ENCODE measurements around the gene MTMR2. TPM values are rescaled to one million over a fixed set of nuclear protein-coding genes. Genes with fewer than 3 reads are reported as not detected.

MTMR2 gene
- total and polyA plus RNA-seq, 5 experiments from 2014 or later = 10.2 to 14.6 (median 11.8) TPM

DNA sequence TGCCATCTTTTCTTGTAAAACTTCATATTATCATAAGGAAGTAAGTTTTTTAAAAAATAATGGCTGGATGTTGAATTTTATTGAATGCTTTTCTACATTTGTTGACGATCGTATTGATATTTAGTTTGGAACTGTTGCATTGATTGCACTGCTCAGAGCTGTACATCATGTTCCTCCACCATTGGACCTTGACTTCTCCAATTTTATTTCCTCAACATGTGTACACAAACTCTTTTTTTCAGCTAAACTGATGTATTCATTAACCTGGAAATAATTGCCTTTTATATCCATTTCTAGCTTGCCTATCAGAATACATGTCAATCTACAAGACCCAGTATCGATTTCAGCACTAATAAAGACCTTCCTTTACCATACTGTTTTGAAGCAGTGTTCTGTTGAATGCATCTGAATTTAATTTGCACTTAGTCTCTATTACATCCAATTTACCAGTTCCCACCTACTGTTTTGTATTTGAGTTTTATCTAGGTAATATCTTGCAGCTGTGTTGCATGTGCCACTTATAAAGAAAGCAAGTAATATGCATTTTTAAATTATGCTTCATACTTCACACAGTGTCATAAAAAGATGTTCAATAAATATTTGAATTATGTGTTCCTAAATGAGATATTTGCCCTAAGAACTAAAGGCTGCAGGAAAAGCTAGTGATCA is 128.1 kb downstream of the MTMR2 start:
- peak overlapping the region in 1 of 10 donors; percentile 5 for H3K27ac Mint-ChIP-seq
- no peak for ATAC-seq

DNA sequence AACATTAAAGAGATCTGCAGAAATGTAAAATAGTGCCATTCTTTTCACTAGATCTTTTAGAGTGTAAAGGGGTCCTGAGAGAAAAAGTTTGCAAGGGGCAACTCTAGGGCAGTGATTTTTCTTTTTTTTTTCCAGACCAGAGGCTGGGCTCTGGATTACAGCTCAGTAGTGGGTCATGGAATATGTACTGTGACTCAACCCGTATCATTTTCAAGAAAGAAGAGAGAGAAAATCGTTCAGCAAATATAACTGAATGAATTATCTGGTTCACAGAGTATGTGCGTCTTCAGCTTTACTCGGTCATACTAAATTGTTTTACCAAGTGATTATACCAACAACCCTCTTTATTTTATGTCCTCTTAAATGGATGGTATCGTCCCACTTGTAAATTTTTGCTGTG is 129.8 kb downstream of the MTMR2 start:
- Mint-ChIP-seq H3K27ac (peak overlapping the region in 2 of 10 donors; percentile 1 to 5), H3K27me3 (peaks cover 0 to 4% (median 0%) of the 10 kb centered on the region in 5 donors), H3K36me3 (peaks cover 0 to 11% (median under 1%) of the 10 kb centered on the region in 3 donors), H3K4me3 (peak overlapping the region in 4 of 10 donors; percentile 6 to 42 (median 28)), H3K9me3 (no peaks in the 10 kb centered on the region), H3K4me1 (peaks cover 20 to 57% (median 50%) of the 10 kb centered on the region in 4 donors)
- POLR2A ChIA-PET = no interaction called here
- ATAC-seq (no peak), DNase-seq (no peak)

More for the DNA sequence above, 128.1 kb downstream of the MTMR2 start:
- POLR2A ChIA-PET = no interaction called here
- H3K4me1 Mint-ChIP-seq = peaks cover 20 to 59% (median 51%) of the 10 kb centered on the region in 4 donors
- no peak overlapping the region for H3K4me3 Mint-ChIP-seq
- no peak for DNase-seq
- H3K36me3 Mint-ChIP-seq = peaks cover 7 to 27% (median 14%) of the 10 kb centered on the region in 3 donors
- H3K27me3 Mint-ChIP-seq = no peaks in the 10 kb centered on the region
- no peaks in the 10 kb centered on the region for H3K9me3 Mint-ChIP-seq

- Mint-ChIP-seq H3K4me1 (peaks cover 23 to 59% (median 55%) of the 10 kb centered on the region in 4 donors), H3K27me3 (peaks cover 0 to 4% (median 0%) of the 10 kb centered on the region in 5 donors), H3K4me3 (peak overlapping the region in 4 of 10 donors; percentile 3 to 57 (median 28)), H3K9me3 (no peaks in the 10 kb centered on the region), H3K27ac (peak overlapping the region in 1 of 10 donors; percentile 68), H3K36me3 (peaks cover 0 to 11% (median 0%) of the 10 kb centered on the region in 3 donors)
- DNase-seq (no peak), ATAC-seq (no peak)
- POLR2A ChIA-PET = no interaction called here
Observed at GRCh38 chr11:95793116-95793515, 130.8 kb downstream of the MTMR2 start.

DNA sequence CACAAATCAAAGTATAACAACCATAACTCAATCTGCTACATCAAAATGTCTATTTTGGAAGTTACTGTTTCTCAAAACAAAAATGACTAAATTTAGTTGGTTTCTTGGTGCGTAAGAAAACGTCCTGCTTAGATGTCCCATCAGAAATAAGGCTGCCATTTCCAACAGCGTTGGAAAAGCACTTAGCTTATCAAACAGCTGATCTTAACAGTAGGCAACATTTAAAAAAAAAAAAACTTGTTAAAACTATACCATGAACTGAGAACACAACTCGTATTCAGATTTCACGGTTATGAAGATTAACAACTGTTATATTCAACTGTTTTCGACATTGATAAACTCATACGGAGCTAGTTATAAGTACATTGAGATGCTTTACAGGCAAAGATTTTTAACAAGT is 131.2 kb downstream of the MTMR2 start:
- H3K27ac Mint-ChIP-seq = peak overlapping the region in 1 of 10 donors; percentile 68
- peaks cover 0 to 16% (median 0%) of the 10 kb centered on the region in 3 donors for H3K36me3 Mint-ChIP-seq
- POLR2A ChIA-PET = interaction anchor here (4.6 kb wide), 1 partner anchor 724 kb away, joined by 76 read pairs; the partner anchor contains the start of gene SRSF8
- peaks cover 25 to 63% (median 58%) of the 10 kb centered on the region in 4 donors for H3K4me1 Mint-ChIP-seq
- H3K27me3 Mint-ChIP-seq = peaks cover 0 to 4% (median 0%) of the 10 kb centered on the region in 5 donors
- H3K4me3 Mint-ChIP-seq = peak overlapping the region in 1 of 10 donors; percentile 3
- no peak for ATAC-seq
- H3K9me3 Mint-ChIP-seq = no peaks in the 10 kb centered on the region
- no peak for DNase-seq

DNA sequence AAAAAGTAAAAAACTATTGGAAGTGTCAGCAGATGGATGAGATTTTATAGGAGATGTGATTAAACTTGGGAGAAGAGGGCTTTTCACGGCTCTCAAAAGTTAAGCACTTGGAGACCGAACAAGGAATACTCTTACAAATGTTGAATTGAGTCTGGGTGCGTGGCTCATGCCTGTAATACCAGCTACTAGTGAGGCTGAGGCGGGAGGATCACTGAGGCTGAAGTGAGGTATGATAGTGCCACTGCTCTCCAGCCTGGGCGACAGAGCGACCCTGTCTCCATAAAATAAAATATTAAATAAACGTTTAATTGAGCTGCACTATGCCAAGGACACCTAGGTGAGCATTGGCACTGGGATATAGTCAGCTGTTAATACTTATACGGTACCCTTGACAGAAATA is 131.7 kb downstream of the MTMR2 start:
- H3K36me3 Mint-ChIP-seq = peaks cover 0 to 21% (median 0%) of the 10 kb centered on the region in 3 donors
- H3K27me3 Mint-ChIP-seq = peaks cover 0 to 4% (median 0%) of the 10 kb centered on the region in 5 donors
- peak overlapping the region; percentile 99 to 100 (median 100) for H3K4me3 Mint-ChIP-seq
- peak overlapping the region in 9 of 10 donors; percentile 76 to 100 (median 100) for H3K27ac Mint-ChIP-seq
- no peaks in the 10 kb centered on the region for H3K9me3 Mint-ChIP-seq
- DNase-seq = no peak
- no peak for ATAC-seq
- peaks cover 25 to 66% (median 59%) of the 10 kb centered on the region in 4 donors for H3K4me1 Mint-ChIP-seq
- POLR2A ChIA-PET = interaction anchor here (4.6 kb wide), 1 partner anchor 724 kb away, joined by 76 read pairs; the partner anchor contains the start of gene SRSF8

DNA sequence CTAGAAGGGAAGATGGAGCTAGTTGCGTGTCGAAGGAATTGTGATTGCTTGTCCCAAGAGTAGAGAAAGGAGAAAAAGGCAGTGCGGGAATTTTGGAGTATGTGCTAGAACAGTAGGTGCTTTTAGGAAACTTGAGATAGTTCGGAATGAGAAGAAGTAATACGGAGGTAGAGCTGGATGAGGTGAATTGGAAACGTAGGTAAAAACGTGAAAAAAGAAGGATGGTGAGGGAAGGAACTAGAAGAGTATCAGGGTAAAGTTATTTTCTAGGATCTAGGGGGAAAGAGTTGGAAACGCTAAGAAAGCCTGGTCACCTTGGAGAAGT is 132.2 kb downstream of the MTMR2 start:
- H3K9me3 Mint-ChIP-seq = no peaks in the 10 kb centered on the region
- DNase-seq = no peak
- no peak for ATAC-seq
- POLR2A ChIA-PET = interaction anchor here (3.5 to 4.6 kb wide), 2 partner anchors 560 to 723 kb away, joined by 34 to 76 read pairs; partner anchors contain the start of genes SESN3 and SRSF8
- peaks cover 0 to 25% (median 3%) of the 10 kb centered on the region in 3 donors for H3K36me3 Mint-ChIP-seq
- peaks cover 0 to 4% (median 0%) of the 10 kb centered on the region in 5 donors for H3K27me3 Mint-ChIP-seq
- peak overlapping the region; percentile 99 to 100 (median 100) for H3K4me3 Mint-ChIP-seq
- H3K4me1 Mint-ChIP-seq = peaks cover 24 to 65% (median 61%) of the 10 kb centered on the region in 4 donors
- H3K27ac Mint-ChIP-seq = peak overlapping the region; percentile 46 to 100 (median 100)

GRCh38 chr11:95790933-95791708 is 132.8 kb downstream of the MTMR2 start:
- H3K4me1 Mint-ChIP-seq = peaks cover 23 to 65% (median 61%) of the 10 kb centered on the region in 4 donors
- H3K27ac Mint-ChIP-seq = peak overlapping the region; percentile 99 to 100 (median 100)
- no peaks in the 10 kb centered on the region for H3K9me3 Mint-ChIP-seq
- ATAC-seq (no peak), DNase-seq (peak in 9 of 10 donors; percentile 27 to 78 (median 49))
- POLR2A ChIA-PET = interaction anchor here (0.9 to 4.6 kb wide), 12 partner anchors 27 to 818 kb away, joined by 3 to 76 read pairs (median 14); partner anchors contain the start of genes CCDC82, CWC15, ENDOD1 and JRKL
- H3K27me3 Mint-ChIP-seq = peaks cover 0 to 4% (median 0%) of the 10 kb centered on the region in 5 donors
- peak overlapping the region; percentile 99 to 100 (median 100) for H3K4me3 Mint-ChIP-seq
- H3K36me3 Mint-ChIP-seq = peaks cover 0 to 30% (median 3%) of the 10 kb centered on the region in 3 donors

DNA sequence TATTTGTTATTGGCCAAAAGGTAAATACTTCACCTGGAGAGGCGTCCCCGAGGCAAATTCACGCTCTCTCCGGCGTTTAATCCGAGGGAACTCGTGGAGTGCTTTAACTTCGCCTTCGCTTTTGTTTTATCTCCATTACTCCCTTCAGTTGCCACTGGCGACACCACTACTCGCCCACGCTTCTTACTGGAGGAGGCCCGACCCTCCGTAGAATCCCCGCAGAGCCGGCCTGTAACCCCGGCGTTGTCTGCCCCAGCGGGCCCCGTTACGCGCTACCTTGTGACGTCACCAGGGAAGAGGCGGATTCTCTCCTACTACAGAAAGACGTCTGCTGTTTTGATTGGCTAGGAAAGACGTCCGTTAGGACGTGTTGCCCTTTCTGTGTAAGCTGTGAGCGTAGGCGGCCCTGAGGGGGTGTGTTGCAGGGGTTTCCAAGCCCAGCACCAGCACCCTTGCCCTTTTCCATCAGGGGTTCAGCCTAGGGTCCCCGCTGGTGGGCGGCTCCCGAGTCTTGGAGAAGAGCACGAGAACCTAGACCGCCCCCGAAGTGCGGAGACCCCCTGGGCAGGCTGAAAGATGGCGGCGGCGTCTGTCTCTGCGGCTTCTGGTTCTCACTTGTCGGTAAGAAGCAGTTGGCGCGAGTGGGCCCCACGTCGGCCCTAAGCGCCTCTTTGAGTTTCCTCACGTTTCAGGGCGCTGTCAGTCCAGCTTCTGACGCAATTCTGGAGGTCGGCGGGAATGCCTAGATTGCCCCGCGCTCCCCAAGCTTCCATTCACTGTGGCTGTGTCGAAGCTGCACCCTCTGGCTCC is 133.6 kb downstream of the MTMR2 start, which contains the start of gene CEP57:
Gene CEP57, plus strand, starts transcription at position 376 of the 810 bp plus-strand sequence. Its CDS starts 201 bp downstream, at position 577.
- peaks cover 0 to 4% (median 0%) of the 10 kb centered on the region in 5 donors for H3K27me3 Mint-ChIP-seq

GRCh38 chr11:95789506-95790122 is 134.3 kb downstream of the MTMR2 start, which contains the start of gene FAM76B:
TSS of gene FAM76B (minus strand) at chr11:95789782. CDS start at chr11:95789478, 304 bp downstream.
- Mint-ChIP-seq H3K27ac (peak within 1 kb of the TSS; percentile 99 to 100 (median 100)), H3K4me3 (peak within 1 kb of the TSS; percentile 99 to 100 (median 100)), H3K36me3 (peaks cover 0 to 42% (median 10%) of the 10 kb centered on the region in 3 donors), H3K27me3 (peaks cover 0 to 4% (median 0%) of the 10 kb centered on the region in 5 donors), H3K4me1 (peaks cover 24 to 65% (median 56%) of the 10 kb centered on the region in 4 donors), H3K9me3 (no peaks in the 10 kb centered on the region)
- peak; percentile 90 to 100 (median 98) for DNase-seq
- POLR2A ChIA-PET = interaction anchor here (0.6 to 4.6 kb wide), 24 partner anchors 9 to 866 kb away, joined by 3 to 76 read pairs (median 4); partner anchors contain the start of genes CCDC82, CWC15, ENDOD1 and JRKL
- peak; percentile 70 to 71 for ATAC-seq

More for the DNA sequence above, 133.6 kb downstream of the MTMR2 start, which contains the start of gene CEP57:
- peak; percentile 60 to 61 for ATAC-seq
- Mint-ChIP-seq H3K27ac (peak within 1 kb of the TSS; percentile 99 to 100 (median 100)), H3K9me3 (no peaks in the 10 kb centered on the region), H3K36me3 (peaks cover 0 to 36% (median 8%) of the 10 kb centered on the region in 3 donors), H3K4me1 (peaks cover 24 to 66% (median 61%) of the 10 kb centered on the region in 4 donors), H3K4me3 (peak within 1 kb of the TSS; percentile 99 to 100 (median 100))
- POLR2A ChIA-PET = interaction anchor here (0.6 to 4.6 kb wide), 20 partner anchors 10 to 866 kb away, joined by 3 to 76 read pairs (median 6); partner anchors contain the start of genes CCDC82, CWC15, ENDOD1 and JRKL
- peak in 9 of 10 donors; percentile 74 to 98 (median 93) for DNase-seq

DNA sequence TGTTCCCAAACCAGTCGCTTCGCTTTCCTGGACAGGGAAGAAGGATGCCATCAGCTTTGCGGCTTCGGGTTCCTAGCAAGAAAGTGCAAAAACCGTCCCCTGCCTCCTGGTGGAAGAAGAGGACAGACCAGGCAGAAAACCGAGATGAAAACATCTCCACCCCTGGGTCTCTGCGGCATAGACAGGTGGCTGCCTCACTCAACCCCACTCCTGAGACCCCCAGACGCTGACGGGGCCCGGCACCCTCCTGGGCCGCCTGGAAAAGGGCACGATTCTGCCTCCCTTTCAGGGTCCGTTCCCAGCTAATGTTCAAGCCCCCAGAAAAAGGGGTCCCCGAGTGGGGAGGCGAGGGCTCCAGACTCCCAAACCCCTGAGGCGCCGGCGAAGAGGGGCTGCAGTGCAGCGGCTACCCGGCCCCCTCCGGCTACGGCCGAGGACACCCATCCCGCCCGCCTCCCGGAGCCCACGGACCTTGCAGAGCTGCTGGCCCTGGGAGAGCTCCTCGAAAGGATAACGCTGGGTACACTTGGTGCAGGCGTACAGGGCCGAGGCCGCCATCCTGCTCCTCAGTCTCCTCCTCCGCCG is 134.9 kb downstream of the MTMR2 start:
- POLR2A ChIA-PET = interaction anchor here (0.9 to 4.6 kb wide), 19 partner anchors 9 to 865 kb away, joined by 3 to 76 read pairs (median 6); partner anchors contain the start of genes CCDC82, CWC15, ENDOD1 and JRKL
- peaks cover 24 to 63% (median 53%) of the 10 kb centered on the region in 4 donors for H3K4me1 Mint-ChIP-seq

More for the DNA sequence above, 134.9 kb downstream of the MTMR2 start:
- peaks cover 0 to 4% (median 0%) of the 10 kb centered on the region in 5 donors for H3K27me3 Mint-ChIP-seq
- ATAC-seq (no peak), DNase-seq (peak in 6 of 10 donors; percentile 7 to 43 (median 27))
- peaks cover 0 to 44% (median 10%) of the 10 kb centered on the region in 3 donors for H3K36me3 Mint-ChIP-seq
- H3K27ac Mint-ChIP-seq = peak overlapping the region; percentile 84 to 100 (median 100)
- H3K9me3 Mint-ChIP-seq = no peaks in the 10 kb centered on the region
- peak overlapping the region; percentile 85 to 100 (median 100) for H3K4me3 Mint-ChIP-seq

Measured in naive thymus-derived CD8-positive, alpha-beta T cell (primary cell).